Hepatocyte (in vitro differentiated cells): ENCODE data around the gene USP6NL. TPM values are rescaled to one million over a fixed set of nuclear protein-coding genes. Genes with fewer than 3 reads are reported as not detected.

Experiments
- DNase-seq: peaks from one replicate; pipeline ENCODE4 v3.0.0-alpha.2; 2016; ENCODE audit warnings: low spot score
- H2AFZ ChIP-seq: fragments of 200-600 bp; sonication (generic); 2 replicates; pipeline ENCODE4 v1.6.0; 2016; ENCODE audit warnings: antibody characterized with exemption, mild to moderate bottlenecking
- H3K27ac ChIP-seq: fragments of 200-600 bp; sonication (generic); 2 replicates; pipeline ENCODE4 v1.5.1; 2016; ENCODE audit warnings: mild to moderate bottlenecking
- H3K27me3 ChIP-seq: fragments of 200-600 bp; sonication (generic); 2 replicates; pipeline ENCODE4 v1.6.1; 2016
- H3K36me3 ChIP-seq: fragments of 200-600 bp; sonication (generic); replicated peaks from 2 replicates; pipeline ENCODE4 v1.5.1; 2016; ENCODE audit warnings: low read depth; ENCODE audit not compliant: insufficient read depth
- H3K4me1 ChIP-seq: fragments of 200-600 bp; sonication (generic); 2 replicates; pipeline ENCODE4 v1.5.1; 2016; ENCODE audit warnings: mild to moderate bottlenecking, moderate library complexity; ENCODE audit not compliant: insufficient read depth
- H3K4me2 ChIP-seq: fragments of 200-600 bp; sonication (generic); 2 replicates; pipeline ENCODE4 v1.6.0; 2016
- H3K4me3 ChIP-seq: fragments of 200-600 bp; sonication (generic); 2 replicates; pipeline ENCODE4 v1.5.1; 2016; ENCODE audit warnings: mild to moderate bottlenecking
- H3K79me2 ChIP-seq: fragments of 200-600 bp; sonication (generic); 2 replicates; pipeline ENCODE4 v1.6.0; 2017; ENCODE audit warnings: mild to moderate bottlenecking
- H3K9me2 ChIP-seq: fragments of 200-600 bp; sonication (generic); replicated peaks from 2 replicates; pipeline ENCODE4 v1.6.0; 2017; ENCODE audit warnings: mild to moderate bottlenecking; ENCODE audit not compliant: insufficient read depth
- H3K9me3 ChIP-seq: fragments of 200-600 bp; sonication (generic); 2 replicates; pipeline ENCODE4 v1.5.1; 2016; ENCODE audit warnings: low read depth, mild to moderate bottlenecking
- H4K20me1 ChIP-seq: fragments of 200-600 bp; sonication (generic); 2 replicates; pipeline ENCODE4 v1.6.0; 2016; ENCODE audit warnings: mild to moderate bottlenecking; ENCODE audit not compliant: insufficient read depth, poor library complexity, severe bottlenecking
- EZH2 ChIP-seq: fragments of 200-600 bp; sonication (generic); IDR thresholded peaks from 2 replicates; pipeline ENCODE4 v1.6.1; 2016; ENCODE audit warnings: antibody characterized with exemption, mild to moderate bottlenecking, borderline replicate concordance
- EZH2phosphoT487 ChIP-seq: fragments of 200-600 bp; sonication (generic); IDR thresholded peaks from one replicate; pipeline ENCODE4 v1.6.1; 2018; ENCODE audit warnings: antibody characterized with exemption, mild to moderate bottlenecking, low read depth, moderate library complexity; ENCODE audit not compliant: unreplicated experiment, severe bottlenecking
- WGBS: methylation state at CpG from one replicate; pipeline ENCODE4 v1.1.6; 2016; ENCODE audit warnings: low lambda C conversion rate; ENCODE audit errors: missing lambda C conversion rate; 5-methylcytosine and 5-hydroxymethylcytosine counted together
- polyA plus RNA-seq: library from polyadenylated mRNA; unstranded; fragments of >200 nt; fragmentation: Nextera tagmentation; extraction: Ambion mirVana; gene quantifications from 2 replicates; pipeline ENCODE4 v1.2.1, GENCODE V29; 2016
- total RNA-seq: library from RNA; depleted of rRNA; stranded (reverse); fragments of >200 nt; gene quantifications from 2 replicates; pipeline ENCODE4 v1.2.3, GENCODE V29; 2014
- TF ChIP-seq, protein P1 (sequence below): fragments of 200-600 bp; sonication (generic); IDR thresholded peaks from 2 replicates; pipeline ENCODE4 v1.5.1; 2016; ENCODE audit warnings: antibody characterized with exemption, mild to moderate bottlenecking; ENCODE audit not compliant: poor library complexity

Gene USP6NL
- total and polyA plus RNA-seq, 2 experiments from 2014 or later: 14.9 to 20.8 TPM

DNA sequence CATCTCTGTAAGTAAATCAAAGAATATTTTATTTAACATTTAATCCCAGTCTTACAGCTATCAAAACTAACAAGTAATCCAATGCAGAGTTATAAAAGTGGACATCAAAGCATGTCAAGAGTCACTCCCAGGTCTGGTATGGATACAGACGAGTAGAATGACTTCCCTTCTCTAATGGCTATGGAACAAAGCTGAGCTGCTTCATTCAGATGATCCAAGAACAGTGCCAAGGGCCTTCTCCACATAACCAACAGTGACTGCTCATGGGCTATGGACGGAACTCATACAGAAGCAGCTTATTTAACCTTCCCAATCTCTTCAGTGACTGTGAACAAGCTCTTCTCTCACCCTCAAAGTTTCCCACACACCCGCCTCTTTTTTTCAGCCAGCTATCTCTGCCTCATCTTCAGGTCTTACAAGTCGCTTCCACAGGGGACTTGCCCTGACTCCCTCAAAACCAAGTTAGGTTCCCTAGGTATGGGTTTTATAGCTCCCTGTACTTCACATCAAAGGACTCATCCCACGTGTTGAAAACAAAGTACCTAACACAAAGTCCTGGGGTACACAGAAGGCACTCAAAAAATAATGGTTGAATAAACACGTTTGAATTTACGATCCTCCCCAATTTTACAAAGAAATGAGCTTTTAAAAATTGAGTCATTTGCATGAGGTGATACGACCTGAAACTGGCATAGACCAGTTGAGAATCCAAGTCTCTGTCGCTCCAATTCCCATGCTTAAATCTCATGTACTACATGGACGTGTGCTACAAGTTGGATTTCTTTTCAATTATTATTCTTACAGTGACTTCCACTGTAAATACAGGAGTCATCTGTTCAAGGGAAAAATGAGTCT is 3.1 kb downstream of the USP6NL start:
- Histone ChIP-seq H3K79me2 (peaks cover 72% of the 10 kb centered on the region), H3K27me3 (no peaks in the 10 kb centered on the region), H3K4me2 (peak overlapping the region; percentile 27), H4K20me1 (peaks cover 12% of the 10 kb centered on the region), H3K27ac (no peak overlapping the region), H3K4me1 (peaks cover 9% of the 10 kb centered on the region), H3K9me2 (no peaks in the 10 kb centered on the region), H3K9me3 (no peaks in the 10 kb centered on the region), H3K36me3 (no peaks in the 10 kb centered on the region), H2AFZ (no peak overlapping the region), H3K4me3 (no peak overlapping the region)
- TF ChIP-seq EZH2phosphoT487 (no peak), EZH2 (no peak)
- WGBS: 76% methylated on average over 10 of the region's 10 CpGs
- DNase-seq: no peak

GRCh38 chr10:11605807-11606408 is 5.5 kb downstream of the USP6NL start:
- H3K4me1 ChIP-seq: peaks cover 18% of the 10 kb centered on the region
- H3K27me3 ChIP-seq: no peaks in the 10 kb centered on the region
- H3K9me2 ChIP-seq: no peaks in the 10 kb centered on the region
- no peaks in the 10 kb centered on the region for H3K9me3 ChIP-seq
- no peak overlapping the region for H3K4me2 ChIP-seq
- no peaks in the 10 kb centered on the region for H3K36me3 ChIP-seq
- H4K20me1 ChIP-seq: peaks cover 21% of the 10 kb centered on the region
- no peak overlapping the region for H3K27ac ChIP-seq
- H3K4me3 ChIP-seq: no peak overlapping the region
- 100% methylated on average over 2 of the region's 2 CpGs for WGBS
- DNase-seq: no peak
- H3K79me2 ChIP-seq: peaks cover 93% of the 10 kb centered on the region
- TF ChIP-seq EZH2phosphoT487: no peak
- TF ChIP-seq EZH2: no peak
- TF ChIP-seq, protein P1, sequence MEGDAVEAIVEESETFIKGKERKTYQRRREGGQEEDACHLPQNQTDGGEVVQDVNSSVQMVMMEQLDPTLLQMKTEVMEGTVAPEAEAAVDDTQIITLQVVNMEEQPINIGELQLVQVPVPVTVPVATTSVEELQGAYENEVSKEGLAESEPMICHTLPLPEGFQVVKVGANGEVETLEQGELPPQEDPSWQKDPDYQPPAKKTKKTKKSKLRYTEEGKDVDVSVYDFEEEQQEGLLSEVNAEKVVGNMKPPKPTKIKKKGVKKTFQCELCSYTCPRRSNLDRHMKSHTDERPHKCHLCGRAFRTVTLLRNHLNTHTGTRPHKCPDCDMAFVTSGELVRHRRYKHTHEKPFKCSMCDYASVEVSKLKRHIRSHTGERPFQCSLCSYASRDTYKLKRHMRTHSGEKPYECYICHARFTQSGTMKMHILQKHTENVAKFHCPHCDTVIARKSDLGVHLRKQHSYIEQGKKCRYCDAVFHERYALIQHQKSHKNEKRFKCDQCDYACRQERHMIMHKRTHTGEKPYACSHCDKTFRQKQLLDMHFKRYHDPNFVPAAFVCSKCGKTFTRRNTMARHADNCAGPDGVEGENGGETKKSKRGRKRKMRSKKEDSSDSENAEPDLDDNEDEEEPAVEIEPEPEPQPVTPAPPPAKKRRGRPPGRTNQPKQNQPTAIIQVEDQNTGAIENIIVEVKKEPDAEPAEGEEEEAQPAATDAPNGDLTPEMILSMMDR: no peak
- H2AFZ ChIP-seq: no peak overlapping the region

DNA sequence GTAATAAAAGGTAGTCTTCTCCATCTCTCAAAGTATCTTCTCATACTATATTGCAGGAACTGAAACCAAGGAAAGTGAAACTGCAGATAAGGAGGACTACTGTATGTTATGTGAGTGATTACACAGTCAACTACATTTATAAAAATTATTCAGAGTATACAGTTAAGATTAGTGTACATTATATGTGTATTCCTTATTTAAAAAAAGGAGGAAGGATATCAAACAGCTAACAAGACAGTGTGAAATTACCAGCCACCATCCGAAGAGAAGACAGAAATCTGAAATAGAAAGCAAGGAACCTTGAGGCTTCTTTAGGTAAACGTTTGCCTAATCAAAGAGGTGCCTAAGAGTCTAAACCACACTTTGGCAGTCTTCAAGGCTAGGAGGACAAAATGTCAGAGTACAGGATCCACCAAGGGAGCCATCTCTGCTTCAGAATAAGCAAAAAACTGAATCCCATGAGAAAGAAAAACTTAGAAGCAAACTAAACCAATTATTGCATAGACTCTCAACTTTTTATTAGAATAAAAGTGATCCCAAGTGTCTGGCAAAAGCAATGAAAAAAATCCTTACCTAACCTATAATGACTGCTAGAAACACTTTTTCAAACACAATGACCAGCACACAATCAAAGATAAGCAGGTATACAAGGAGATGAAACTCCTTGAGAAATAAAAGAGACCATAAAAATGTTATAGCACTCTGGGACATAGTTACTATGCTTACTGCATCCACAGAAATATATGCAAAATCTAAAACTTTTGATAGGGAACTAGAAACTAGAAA is 6.4 kb downstream of the USP6NL start:
- H3K36me3 ChIP-seq: no peaks in the 10 kb centered on the region
- H3K4me2 ChIP-seq: peak overlapping the region; percentile 19
- no peak overlapping the region for H3K4me3 ChIP-seq
- no peaks in the 10 kb centered on the region for H3K9me2 ChIP-seq
- H3K27me3 ChIP-seq: no peaks in the 10 kb centered on the region
- no peak for DNase-seq
- no peak overlapping the region for H3K27ac ChIP-seq
- peaks cover 96% of the 10 kb centered on the region for H3K79me2 ChIP-seq
- peaks cover 18% of the 10 kb centered on the region for H3K4me1 ChIP-seq
- TF ChIP-seq, protein P1: no peak
- TF ChIP-seq EZH2: no peak
- no peak for TF ChIP-seq EZH2phosphoT487
- H3K9me3 ChIP-seq: no peaks in the 10 kb centered on the region
- H4K20me1 ChIP-seq: peaks cover 21% of the 10 kb centered on the region
- no peak overlapping the region for H2AFZ ChIP-seq
- 45% methylated on average over 2 of the region's 2 CpGs for WGBS
